H9 (cell line): ENCODE results near the gene ATRIP. TPM values are rescaled to one million over a fixed set of nuclear protein-coding genes. Genes with fewer than 3 reads are reported as not detected.

Source experiments
- DNase-seq: peaks from one replicate; pipeline ENCODE4 v3.0.0-alpha.2; 2017
- H2AFZ ChIP-seq: one replicate; pipeline ENCODE4 v1.6.1; 2013; ENCODE audit warnings: mild to moderate bottlenecking, low read length, control low read depth, moderate library complexity
- H2AK5ac ChIP-seq: 2 replicates; pipeline ENCODE4 v1.6.1; 2013; ENCODE audit warnings: low read length, control low read depth, mixed read lengths; ENCODE audit not compliant: insufficient read length
- H2BK120ac ChIP-seq: one replicate; pipeline ENCODE4 v1.6.1; 2013; ENCODE audit warnings: low read depth, mild to moderate bottlenecking, low read length, control low read depth, inconsistent platforms; ENCODE audit not compliant: poor library complexity, severe bottlenecking
- H2BK12ac ChIP-seq: 2 replicates; pipeline ENCODE4 v1.6.1; 2013; ENCODE audit warnings: low read length, control low read depth, mixed read lengths, low read depth; ENCODE audit not compliant: insufficient read length
- H2BK15ac ChIP-seq: 2 replicates; pipeline ENCODE4 v1.6.1; 2013; ENCODE audit warnings: low read depth, low read length, control low read depth
- H2BK20ac ChIP-seq: one replicate; pipeline ENCODE4 v1.6.1; 2013; ENCODE audit warnings: low read depth, mild to moderate bottlenecking, low read length, control low read depth, inconsistent platforms; ENCODE audit not compliant: poor library complexity, severe bottlenecking
- H2BK5ac ChIP-seq: 2 replicates; pipeline ENCODE4 v1.6.1; 2013; ENCODE audit warnings: low read length, control low read depth, mixed read lengths; ENCODE audit not compliant: insufficient read length
- H3K14ac ChIP-seq: 2 replicates; pipeline ENCODE4 v1.6.1; 2013; ENCODE audit warnings: low read length, control low read depth; ENCODE audit not compliant: insufficient read depth
- H3K18ac ChIP-seq: 2 replicates; pipeline ENCODE4 v1.6.1; 2013; ENCODE audit warnings: low read depth, mild to moderate bottlenecking, mixed read lengths, low read length, control low read depth; ENCODE audit not compliant: insufficient read length
- H3K23ac ChIP-seq: 2 replicates; pipeline ENCODE4 v1.6.1; 2013; ENCODE audit warnings: low read length, control low read depth, mixed read lengths, low read depth; ENCODE audit not compliant: insufficient read length
- H3K23me2 ChIP-seq: 2 replicates; pipeline ENCODE4 v1.6.1; 2013; ENCODE audit warnings: low read depth, mild to moderate bottlenecking, mixed read lengths, low read length, control low read depth; ENCODE audit not compliant: insufficient read length, poor library complexity, severe bottlenecking
- H3K27ac ChIP-seq: 2 replicates; pipeline ENCODE4 v1.5.1; 2013; ENCODE audit warnings: low read length, control low read depth, mixed read lengths, low read depth; ENCODE audit not compliant: insufficient read length
- H3K27me3 ChIP-seq: 2 replicates; pipeline ENCODE4 v1.6.1; 2013; ENCODE audit warnings: low read length, control low read depth, inconsistent platforms; ENCODE audit not compliant: insufficient read depth
- H3K4ac ChIP-seq: 2 replicates; pipeline ENCODE4 v1.6.1; 2013; ENCODE audit warnings: low read depth, mild to moderate bottlenecking, control low read depth, inconsistent platforms, low read length, moderate library complexity
- H3K4me1 ChIP-seq: 2 replicates; pipeline ENCODE4 v1.6.1; 2013; ENCODE audit warnings: low read length, control low read depth, inconsistent platforms; ENCODE audit not compliant: insufficient read depth
- H3K4me2 ChIP-seq: 2 replicates; pipeline ENCODE4 v1.6.1; 2013; ENCODE audit warnings: low read length, control low read depth, mixed read lengths; ENCODE audit not compliant: insufficient read length, insufficient read depth
- H3K56ac ChIP-seq: 2 replicates; pipeline ENCODE4 v1.6.1; 2013; ENCODE audit warnings: low read depth, mild to moderate bottlenecking, mixed read lengths, low read length, control low read depth; ENCODE audit not compliant: insufficient read length
- H3K79me1 ChIP-seq: 2 replicates; pipeline ENCODE4 v1.6.1; 2013; ENCODE audit warnings: low read depth, mild to moderate bottlenecking, moderate library complexity, low read length, control low read depth, inconsistent platforms; ENCODE audit not compliant: insufficient read depth, poor library complexity, severe bottlenecking
- H3K79me2 ChIP-seq: 2 replicates; pipeline ENCODE4 v1.6.1; 2013; ENCODE audit warnings: low read length, control low read depth, inconsistent platforms; ENCODE audit not compliant: insufficient read depth
- H3K9ac ChIP-seq: 2 replicates; pipeline ENCODE4 v1.6.1; 2013; ENCODE audit warnings: low read length, control low read depth, mixed read lengths; ENCODE audit not compliant: insufficient read length; ENCODE audit errors: extremely low read depth
- H3K9me3 ChIP-seq: one replicate; pipeline ENCODE4 v1.6.1; 2013; ENCODE audit warnings: low read depth, low read length, inconsistent platforms; ENCODE audit not compliant: control insufficient read depth
- H3T11ph ChIP-seq: one replicate; pipeline ENCODE4 v1.6.1; 2013; ENCODE audit warnings: mild to moderate bottlenecking, low read length, control low read depth, inconsistent platforms
- H4K20me1 ChIP-seq: one replicate; pipeline ENCODE4 v1.6.1; 2013; ENCODE audit not compliant: control insufficient read depth, insufficient read length, insufficient read depth
- H4K5ac ChIP-seq: 2 replicates; pipeline ENCODE4 v1.6.1; 2013; ENCODE audit warnings: low read depth, mild to moderate bottlenecking, mixed read lengths, low read length, control low read depth; ENCODE audit not compliant: insufficient read length
- H4K8ac ChIP-seq: replicated peaks from 2 replicates; pipeline ENCODE4 v1.6.1; 2013; ENCODE audit warnings: low read length, control low read depth, mixed read lengths, low read depth; ENCODE audit not compliant: insufficient read length
- H4K91ac ChIP-seq: 2 replicates; pipeline ENCODE4 v1.6.1; 2013; ENCODE audit warnings: low read depth, mild to moderate bottlenecking, moderate library complexity, mixed read lengths, low read length, control low read depth; ENCODE audit not compliant: insufficient read length
- H3K27ac Mint-ChIP-seq, 3 experiments: 2 replicates in 2 of 3; 3 replicates in 1 of 3; pipeline ENCODE4 v1.8.0; 2020 to 2021; ENCODE audit warnings: mixed read lengths in 3 of 3, mild to moderate bottlenecking in 1 of 3, moderate library complexity in 1 of 3
- H3K27me3 Mint-ChIP-seq: 2 replicates; pipeline ENCODE4 v1.8.0; 2021; ENCODE audit warnings: low read depth, mild to moderate bottlenecking, moderate library complexity, mixed read lengths
- H3K36me3 Mint-ChIP-seq, 3 experiments: 2 replicates in 2 of 3; 3 replicates in 1 of 3; pipeline ENCODE4 v1.8.0; 2020 to 2021; ENCODE audit warnings: low read depth in 3 of 3, mixed read lengths in 3 of 3; ENCODE audit not compliant: insufficient read depth in 1 of 3
- H3K4me1 Mint-ChIP-seq, 2 experiments: 2 replicates each; pipeline ENCODE4 v1.8.0; 2020; ENCODE audit warnings: mixed read lengths in 2 of 2
- H3K4me3 Mint-ChIP-seq, 2 experiments: 2 replicates in 1 of 2; 3 replicates in 1 of 2; pipeline ENCODE4 v1.8.0; 2020 to 2021; ENCODE audit warnings: mild to moderate bottlenecking in 2 of 2, mixed read lengths in 2 of 2, moderate library complexity in 1 of 2
- H3K9me3 Mint-ChIP-seq, 2 experiments: 2 replicates in 1 of 2; 3 replicates in 1 of 2; pipeline ENCODE4 v1.8.0; 2020; ENCODE audit warnings: mild to moderate bottlenecking in 2 of 2, mixed read lengths in 2 of 2, moderate library complexity in 1 of 2
- CTCF ChIP-seq: fragments of 200-600 bp; sonication (generic); conservative IDR thresholded peaks from 3 replicates; pipeline ENCODE4 v1.8.0; 2021; ENCODE audit warnings: antibody characterized with exemption, mild to moderate bottlenecking
- WGBS: extraction: QIAGEN DNeasy Blood & Tissue Kit; methylation state at CpG from one replicate; pipeline ENCODE4 v1.1.7; 2013; ENCODE audit warnings: missing lambda C conversion rate, low lambda C conversion rate, mixed read lengths; ENCODE audit not compliant: insufficient read length; ENCODE audit errors: extremely low coverage; 5-methylcytosine and 5-hydroxymethylcytosine counted together
- total RNA-seq: library from RNA; stranded (reverse); gene quantifications from 2 replicates; pipeline ENCODE4 v1.2.1, GENCODE V29; 2021

The ATRIP gene
- total RNA-seq, 1 experiment from 2014 or later: 16.3 TPM

GRCh38 chr3:48407542-48408099 is 38.9 kb upstream of the ATRIP start:
- Histone ChIP-seq H3K23ac (no peak overlapping the region), H3K27me3 (no peaks in the 10 kb centered on the region), H3K79me2 (no peaks in the 10 kb centered on the region), H2AK5ac (no peak overlapping the region), H3K9me3 (no peaks in the 10 kb centered on the region), H4K91ac (no peak overlapping the region), H2BK15ac (no peak overlapping the region), H2BK120ac (no peak overlapping the region), H3K18ac (no peak overlapping the region), H3K4me2 (no peak overlapping the region), H3T11ph (no peak overlapping the region), H2BK20ac (no peak overlapping the region), H2AFZ (no peak overlapping the region), H3K79me1 (no peaks in the 10 kb centered on the region), H3K9ac (no peak overlapping the region), H4K20me1 (no peaks in the 10 kb centered on the region), H3K14ac (no peak overlapping the region), H3K4ac (no peak overlapping the region), H3K4me1 (no peaks in the 10 kb centered on the region), H4K8ac (no peak overlapping the region), H2BK5ac (no peak overlapping the region), H2BK12ac (no peak overlapping the region), H4K5ac (no peak overlapping the region), H3K56ac (no peak overlapping the region), H3K23me2 (no peaks in the 10 kb centered on the region), H3K27ac (no peak overlapping the region)
- no peaks in the 10 kb centered on the region for H3K4me1 Mint-ChIP-seq
- H3K4me3 Mint-ChIP-seq: no peak overlapping the region
- TF ChIP-seq CTCF: no peak
- peaks cover 56 to 95% (median 90%) of the 10 kb centered on the region in 3 experiments for H3K36me3 Mint-ChIP-seq
- H3K9me3 Mint-ChIP-seq: no peaks in the 10 kb centered on the region
- no CpG with 5 or more reads among the region's 8 CpGs for WGBS
- H3K27me3 Mint-ChIP-seq: no peaks in the 10 kb centered on the region; the same call in 1 of the 2 replicates
- no peak overlapping the region; a peak in 2 of 7 replicates for H3K27ac Mint-ChIP-seq
- DNase-seq: no peak
